Esophagus squamous epithelium (tissue), 4 donors: ENCODE results near the gene ERLIN1.

Experiments
- POLR2A ChIP-seq, 4 donors: fragments of 450-650 bp; IDR thresholded peaks; one replicate each; pipeline ENCODE4 v1.6.1; 2017; ENCODE audit warnings: antibody characterized with exemption in 4 of 4, mild to moderate bottlenecking in 4 of 4, moderate library complexity in 3 of 4
- TF ChIP-seq, protein P1 (sequence below), 6 experiments: fragments of 450-650 bp in 4 of 6; fragments of 200-600 bp in 2 of 6; sonication (generic) in 2 of 6; IDR thresholded peaks; one replicate each; pipeline ENCODE4 v1.5.1; 2016 to 2019; ENCODE audit warnings: antibody characterized with exemption in 6 of 6, mild to moderate bottlenecking in 4 of 6, moderate library complexity in 4 of 6

GRCh38 chr10:100201549-100201948 lies 15.7 kb upstream of the ERLIN1 start:
- TF ChIP-seq, protein P1, sequence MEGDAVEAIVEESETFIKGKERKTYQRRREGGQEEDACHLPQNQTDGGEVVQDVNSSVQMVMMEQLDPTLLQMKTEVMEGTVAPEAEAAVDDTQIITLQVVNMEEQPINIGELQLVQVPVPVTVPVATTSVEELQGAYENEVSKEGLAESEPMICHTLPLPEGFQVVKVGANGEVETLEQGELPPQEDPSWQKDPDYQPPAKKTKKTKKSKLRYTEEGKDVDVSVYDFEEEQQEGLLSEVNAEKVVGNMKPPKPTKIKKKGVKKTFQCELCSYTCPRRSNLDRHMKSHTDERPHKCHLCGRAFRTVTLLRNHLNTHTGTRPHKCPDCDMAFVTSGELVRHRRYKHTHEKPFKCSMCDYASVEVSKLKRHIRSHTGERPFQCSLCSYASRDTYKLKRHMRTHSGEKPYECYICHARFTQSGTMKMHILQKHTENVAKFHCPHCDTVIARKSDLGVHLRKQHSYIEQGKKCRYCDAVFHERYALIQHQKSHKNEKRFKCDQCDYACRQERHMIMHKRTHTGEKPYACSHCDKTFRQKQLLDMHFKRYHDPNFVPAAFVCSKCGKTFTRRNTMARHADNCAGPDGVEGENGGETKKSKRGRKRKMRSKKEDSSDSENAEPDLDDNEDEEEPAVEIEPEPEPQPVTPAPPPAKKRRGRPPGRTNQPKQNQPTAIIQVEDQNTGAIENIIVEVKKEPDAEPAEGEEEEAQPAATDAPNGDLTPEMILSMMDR (IDR thresholded peaks at IDR 0.05) = no peak
- TF ChIP-seq POLR2A (IDR thresholded peaks at IDR 0.05) = no peak
